Panc1 (cell line): ENCODE results near the gene MAMSTR. TPM values are rescaled to one million over a fixed set of nuclear protein-coding genes. Genes with fewer than 3 reads are reported as not detected.
A peak's percentile ranks its signal among the peaks of the same experiment; 100 is the strongest.

Experiments
- ATAC-seq: fragments of 200-7000 bp; cut with Tn5 transposase; 2 replicates; pipeline ENCODE4 v1.9.1; 2020; ENCODE audit warnings: mild to moderate bottlenecking, moderate library complexity
- BruUV-seq: library from RNA; stranded (reverse); fragments of 400-500 nt; replicated peaks from 2 replicates; lab custom pipeline; 2021; lab: Mats Ljungman, UMichigan
- CTCF ChIA-PET: fragments of 300-600 bp; sonication (Branson Sonifier 250); formaldehyde crosslinking; loops from one replicate; lab custom pipeline; 2022; ENCODE audit warnings: antibody characterized with exemption; lab: Charles Lee
- POLR2A ChIA-PET: fragments of 300-600 bp; sonication (Branson Sonifier 250); formaldehyde crosslinking; loops from one replicate; lab custom pipeline; 2022; ENCODE audit warnings: antibody characterized with exemption; lab: Charles Lee
- DNase-seq: peaks from one replicate; pipeline ENCODE4 v3.0.0-alpha.2; 2010; ENCODE audit warnings: low read depth, low spot score
- H3K27ac ChIP-seq: 2 replicates; pipeline ENCODE4 v1.5.1; 2011; ENCODE audit warnings: mild to moderate bottlenecking, low read length, inconsistent platforms
- H3K27me3 ChIP-seq: fragments of 200-500 bp; sonication (Bioruptor generic); 2 replicates; pipeline ENCODE4 v1.6.0; 2014; ENCODE audit warnings: low read length, inconsistent platforms; ENCODE audit not compliant: control insufficient read depth, insufficient read depth
- H3K36me3 ChIP-seq: fragments of 200-500 bp; sonication (Bioruptor generic); 2 replicates; pipeline ENCODE4 v1.5.1; 2014; ENCODE audit warnings: inconsistent platforms, mild to moderate bottlenecking, low read length, moderate library complexity; ENCODE audit not compliant: control insufficient read depth, insufficient read depth
- H3K4me1 ChIP-seq: 2 replicates; pipeline ENCODE4 v1.5.1; 2011; ENCODE audit warnings: inconsistent platforms, mild to moderate bottlenecking, low read length, moderate library complexity; ENCODE audit not compliant: control insufficient read depth, insufficient read depth
- H3K4me3 ChIP-seq, 2 experiments: 2 replicates each; pipeline ENCODE4 v1.5.1; 2011 to 2012; ENCODE audit warnings: low read depth in 2 of 2, low read length in 2 of 2, mild to moderate bottlenecking in 2 of 2, inconsistent platforms in 1 of 2, moderate library complexity in 1 of 2
- H3K9me3 ChIP-seq: fragments of 200-500 bp; sonication (Bioruptor generic); 2 replicates; pipeline ENCODE4 v1.5.1; 2014; ENCODE audit warnings: low read depth, mild to moderate bottlenecking, inconsistent platforms, low read length, moderate library complexity; ENCODE audit not compliant: control insufficient read depth, insufficient read depth
- POLR2AphosphoS5 ChIP-seq: IDR thresholded peaks from 2 replicates; pipeline ENCODE4 v1.6.1; 2012; ENCODE audit warnings: mild to moderate bottlenecking, low read depth, low read length, moderate library complexity
- SIN3A ChIP-seq: IDR thresholded peaks from 2 replicates; pipeline ENCODE4 v1.6.1; 2012; ENCODE audit warnings: low read depth, mild to moderate bottlenecking, low read length, moderate library complexity, borderline replicate concordance; ENCODE audit not compliant: insufficient read depth
- TCF7L2 ChIP-seq: IDR thresholded peaks from 2 replicates; pipeline ENCODE4 v1.6.1; 2011; ENCODE audit warnings: mild to moderate bottlenecking, low read depth, low read length, inconsistent platforms
- in situ Hi-C: cut with HindIII; loops from 2 replicates; pipeline ENCODE4 v1.10.0; 2016; ENCODE audit warnings: low sequenced_read_pairs, low pct_unique_long_range_greater_than_20kb
- intact Hi-C: fragments of 100-400 bp; cut with micrococcal nuclease; formaldehyde crosslinking; loops from one replicate; pipeline ENCODE4 v1.10.0; 2022; ENCODE audit not compliant: unreplicated experiment
- total RNA-seq: library from RNA; stranded (reverse); gene quantifications from one replicate; pipeline ENCODE4 v1.2.1, GENCODE V29; 2021; ENCODE audit not compliant: unreplicated experiment
- TF ChIP-seq, protein P1 (sequence below), 2 experiments: IDR thresholded peaks; 2 replicates each; pipeline ENCODE4 v1.6.1; 2011 to 2012; ENCODE audit warnings: low read depth in 2 of 2, control low read depth in 1 of 2, low read length in 1 of 2, mild to moderate bottlenecking in 1 of 2, moderate library complexity in 1 of 2; ENCODE audit not compliant: insufficient read depth in 1 of 2
- TF ChIP-seq, protein P2 (sequence below): fragments of 450-650 bp; IDR thresholded peaks from 2 replicates; pipeline ENCODE4 v1.5.1; 2017; ENCODE audit warnings: mild to moderate bottlenecking

Gene MAMSTR
- total RNA-seq, 1 experiment from 2014 or later: 3.3 TPM

DNA sequence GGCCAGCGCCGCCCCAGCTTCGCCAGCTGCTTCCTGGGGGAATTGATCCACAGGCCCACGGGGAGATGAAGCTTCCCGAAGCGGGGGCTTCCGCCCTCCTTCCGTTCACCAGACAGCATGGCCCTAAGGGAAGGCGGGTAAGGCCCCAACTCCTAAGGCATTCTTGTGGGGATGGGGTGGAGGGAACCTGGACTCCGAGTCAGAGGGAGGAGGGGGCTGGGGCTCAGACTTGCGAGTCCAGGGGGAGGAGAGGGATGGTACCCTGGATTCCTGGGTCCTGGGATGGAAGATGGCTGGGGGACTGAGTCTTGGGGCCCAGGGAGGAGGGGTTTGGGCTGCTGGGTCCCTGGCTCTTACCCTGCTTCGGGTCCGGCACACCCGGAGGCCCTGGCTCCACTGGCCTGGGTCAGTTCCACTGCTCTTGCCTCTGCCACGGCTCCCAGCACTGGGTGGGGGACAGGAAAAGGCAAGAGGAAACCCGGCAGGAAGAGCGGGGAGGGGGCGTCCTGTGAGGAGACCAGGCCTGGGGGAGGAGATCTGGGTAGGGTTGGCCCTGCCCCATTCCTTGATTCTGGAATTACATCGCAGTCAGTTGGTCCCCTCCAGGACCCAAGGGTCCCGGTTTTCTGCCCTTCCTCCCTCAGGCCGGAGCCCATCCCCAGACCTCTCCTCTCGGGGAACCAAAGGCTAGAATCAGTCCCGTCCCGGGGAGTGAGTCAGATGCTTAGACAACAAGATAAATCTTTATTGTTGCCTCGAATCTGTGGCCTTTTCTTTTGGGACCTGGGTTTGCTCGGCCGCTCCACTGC, 20.8 kb upstream of the MAMSTR start, which contains the start of gene RASIP1:
RASIP1 (minus strand) TSS at position 447 of the 809 bp plus-strand sequence; CDS start at position 119, 328 bp downstream.
- H3K27me3 ChIP-seq: no peaks in the 10 kb centered on the region
- intact Hi-C loops (no loop called here), in situ Hi-C loops (no loop called here)
- H3K4me1 ChIP-seq: no peaks in the 10 kb centered on the region; the same call in 1 of the 2 replicates
- H3K36me3 ChIP-seq: no peaks in the 10 kb centered on the region
- DNase-seq (no peak), ATAC-seq (no peak)
- POLR2A ChIA-PET: no interaction called here
- CTCF ChIA-PET: interaction anchor here (0.5 kb wide), 1 partner anchor 323 kb away, joined by 8 read pairs; no protein-coding TSS in a partner anchor
- no TSS peak for BruUV-seq
- no peak for TF ChIP-seq SIN3A
- TF ChIP-seq, protein P1, sequence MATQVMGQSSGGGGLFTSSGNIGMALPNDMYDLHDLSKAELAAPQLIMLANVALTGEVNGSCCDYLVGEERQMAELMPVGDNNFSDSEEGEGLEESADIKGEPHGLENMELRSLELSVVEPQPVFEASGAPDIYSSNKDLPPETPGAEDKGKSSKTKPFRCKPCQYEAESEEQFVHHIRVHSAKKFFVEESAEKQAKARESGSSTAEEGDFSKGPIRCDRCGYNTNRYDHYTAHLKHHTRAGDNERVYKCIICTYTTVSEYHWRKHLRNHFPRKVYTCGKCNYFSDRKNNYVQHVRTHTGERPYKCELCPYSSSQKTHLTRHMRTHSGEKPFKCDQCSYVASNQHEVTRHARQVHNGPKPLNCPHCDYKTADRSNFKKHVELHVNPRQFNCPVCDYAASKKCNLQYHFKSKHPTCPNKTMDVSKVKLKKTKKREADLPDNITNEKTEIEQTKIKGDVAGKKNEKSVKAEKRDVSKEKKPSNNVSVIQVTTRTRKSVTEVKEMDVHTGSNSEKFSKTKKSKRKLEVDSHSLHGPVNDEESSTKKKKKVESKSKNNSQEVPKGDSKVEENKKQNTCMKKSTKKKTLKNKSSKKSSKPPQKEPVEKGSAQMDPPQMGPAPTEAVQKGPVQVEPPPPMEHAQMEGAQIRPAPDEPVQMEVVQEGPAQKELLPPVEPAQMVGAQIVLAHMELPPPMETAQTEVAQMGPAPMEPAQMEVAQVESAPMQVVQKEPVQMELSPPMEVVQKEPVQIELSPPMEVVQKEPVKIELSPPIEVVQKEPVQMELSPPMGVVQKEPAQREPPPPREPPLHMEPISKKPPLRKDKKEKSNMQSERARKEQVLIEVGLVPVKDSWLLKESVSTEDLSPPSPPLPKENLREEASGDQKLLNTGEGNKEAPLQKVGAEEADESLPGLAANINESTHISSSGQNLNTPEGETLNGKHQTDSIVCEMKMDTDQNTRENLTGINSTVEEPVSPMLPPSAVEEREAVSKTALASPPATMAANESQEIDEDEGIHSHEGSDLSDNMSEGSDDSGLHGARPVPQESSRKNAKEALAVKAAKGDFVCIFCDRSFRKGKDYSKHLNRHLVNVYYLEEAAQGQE (IDR thresholded peaks at IDR 0.05; ENCODE audit: insufficient read depth in 1 of 2, low read depth in 2 of 2, low read length in 1 of 2): no peak
- TF ChIP-seq POLR2AphosphoS5: no peak
- TF ChIP-seq TCF7L2: no peak
- TF ChIP-seq, protein P2, sequence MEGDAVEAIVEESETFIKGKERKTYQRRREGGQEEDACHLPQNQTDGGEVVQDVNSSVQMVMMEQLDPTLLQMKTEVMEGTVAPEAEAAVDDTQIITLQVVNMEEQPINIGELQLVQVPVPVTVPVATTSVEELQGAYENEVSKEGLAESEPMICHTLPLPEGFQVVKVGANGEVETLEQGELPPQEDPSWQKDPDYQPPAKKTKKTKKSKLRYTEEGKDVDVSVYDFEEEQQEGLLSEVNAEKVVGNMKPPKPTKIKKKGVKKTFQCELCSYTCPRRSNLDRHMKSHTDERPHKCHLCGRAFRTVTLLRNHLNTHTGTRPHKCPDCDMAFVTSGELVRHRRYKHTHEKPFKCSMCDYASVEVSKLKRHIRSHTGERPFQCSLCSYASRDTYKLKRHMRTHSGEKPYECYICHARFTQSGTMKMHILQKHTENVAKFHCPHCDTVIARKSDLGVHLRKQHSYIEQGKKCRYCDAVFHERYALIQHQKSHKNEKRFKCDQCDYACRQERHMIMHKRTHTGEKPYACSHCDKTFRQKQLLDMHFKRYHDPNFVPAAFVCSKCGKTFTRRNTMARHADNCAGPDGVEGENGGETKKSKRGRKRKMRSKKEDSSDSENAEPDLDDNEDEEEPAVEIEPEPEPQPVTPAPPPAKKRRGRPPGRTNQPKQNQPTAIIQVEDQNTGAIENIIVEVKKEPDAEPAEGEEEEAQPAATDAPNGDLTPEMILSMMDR: no peak
- H3K4me3 ChIP-seq: peak within 1 kb of the TSS; percentile 47 to 50
- no peak within 1 kb of the TSS for H3K27ac ChIP-seq
- no peaks in the 10 kb centered on the region for H3K9me3 ChIP-seq

DNA sequence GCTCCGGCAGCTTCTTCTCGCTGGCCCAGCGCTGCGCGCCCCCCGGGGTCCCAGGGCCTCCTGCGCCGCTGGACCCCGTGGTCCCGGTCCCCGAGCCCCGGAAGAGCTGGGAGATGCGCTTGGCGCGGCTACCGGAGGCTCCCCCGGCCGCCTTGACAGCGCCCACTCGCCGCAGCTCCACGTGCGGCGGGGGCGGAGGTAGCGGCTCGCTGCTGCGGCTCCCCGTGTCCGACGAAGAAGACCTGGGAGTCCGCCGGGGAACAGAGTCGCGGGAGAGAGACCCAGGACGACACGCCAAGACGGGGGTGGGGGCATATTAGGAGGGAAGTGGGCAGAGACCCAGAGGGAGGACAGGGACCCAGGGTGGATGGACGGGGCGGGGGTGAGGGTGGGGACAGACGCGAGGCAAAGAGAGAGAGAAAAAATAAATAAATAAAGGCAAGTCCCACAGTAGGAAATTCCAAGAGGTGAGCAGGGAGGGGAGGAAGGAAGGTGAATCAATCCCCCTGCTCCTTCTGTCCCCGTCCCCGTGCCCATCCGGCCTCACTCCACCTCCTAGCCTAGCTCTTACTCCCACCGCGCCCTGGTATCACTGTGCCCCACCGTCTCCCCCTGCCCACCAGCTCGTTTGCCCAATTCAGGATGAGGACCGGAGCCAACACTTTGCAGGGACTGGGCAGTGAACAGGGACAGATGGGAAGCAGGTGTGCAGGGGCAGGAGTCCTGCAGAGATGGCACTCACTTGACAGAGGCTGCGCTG, 20.1 kb upstream of the MAMSTR start:
- intact Hi-C loops (no loop called here), in situ Hi-C loops (no loop called here)
- CTCF ChIA-PET: interaction anchor here (0.5 to 0.6 kb wide), 2 partner anchors 45 to 324 kb away, joined by 4 to 8 read pairs; no protein-coding TSS in a partner anchor
- Histone ChIP-seq H3K36me3 (no peaks in the 10 kb centered on the region), H3K4me1 (no peaks in the 10 kb centered on the region; the same call in 1 of the 2 replicates), H3K27ac (no peak overlapping the region), H3K4me3 (peak overlapping the region; percentile 47 to 50), H3K27me3 (no peaks in the 10 kb centered on the region), H3K9me3 (no peaks in the 10 kb centered on the region)
- POLR2A ChIA-PET: no interaction called here
- no peak for DNase-seq
- no peak for TF ChIP-seq TCF7L2
- TF ChIP-seq, protein P2: no peak
- no peak for ATAC-seq
- no TSS peak for BruUV-seq
